Keratinocyte (primary cell): ENCODE results near the gene PRRC2B.

Experiments used
- EZH2 ChIP-seq: IDR thresholded peaks from one replicate; pipeline ENCODE4 v1.6.1; 2012; ENCODE audit warnings: inconsistent platforms, mild to moderate bottlenecking, low read length, moderate library complexity
- TF ChIP-seq, protein P1 (sequence below), 3 experiments: IDR thresholded peaks in 1 of 3; conservative IDR thresholded peaks in 1 of 3; optimal IDR thresholded peaks in 1 of 3; 2 replicates in 2 of 3; 3 replicates in 1 of 3; pipeline versions ENCODE3 to v1.5.1; 2011; ENCODE audit warnings: low read length in 3 of 3, mild to moderate bottlenecking in 3 of 3, moderate library complexity in 2 of 3, control low read depth in 1 of 3, inconsistent platforms in 1 of 3; ENCODE audit not compliant: insufficient read depth in 2 of 3; ENCODE audit errors: extremely low read depth in 1 of 3

DNA sequence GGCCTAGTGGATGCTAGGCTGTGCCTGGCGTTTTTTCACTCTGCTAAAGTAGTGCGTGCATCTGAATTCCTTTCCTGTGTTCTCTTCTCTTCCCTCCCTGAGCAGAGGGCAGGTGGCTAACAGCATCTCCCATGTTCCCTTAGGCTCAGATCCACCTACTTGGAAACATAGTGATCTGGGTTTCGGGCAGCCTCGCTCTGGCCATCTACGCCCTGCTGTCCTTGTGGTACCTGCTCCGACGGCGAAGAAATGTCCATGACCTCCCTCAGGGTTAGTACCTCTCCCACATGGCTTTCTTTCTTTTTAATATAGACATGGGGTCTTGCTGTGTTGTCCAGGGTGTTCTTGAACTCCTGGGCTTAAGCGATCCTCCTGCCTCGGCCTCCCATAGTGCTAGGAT lies 127.3 kb downstream of the PRRC2B start:
- TF ChIP-seq, protein P1, sequence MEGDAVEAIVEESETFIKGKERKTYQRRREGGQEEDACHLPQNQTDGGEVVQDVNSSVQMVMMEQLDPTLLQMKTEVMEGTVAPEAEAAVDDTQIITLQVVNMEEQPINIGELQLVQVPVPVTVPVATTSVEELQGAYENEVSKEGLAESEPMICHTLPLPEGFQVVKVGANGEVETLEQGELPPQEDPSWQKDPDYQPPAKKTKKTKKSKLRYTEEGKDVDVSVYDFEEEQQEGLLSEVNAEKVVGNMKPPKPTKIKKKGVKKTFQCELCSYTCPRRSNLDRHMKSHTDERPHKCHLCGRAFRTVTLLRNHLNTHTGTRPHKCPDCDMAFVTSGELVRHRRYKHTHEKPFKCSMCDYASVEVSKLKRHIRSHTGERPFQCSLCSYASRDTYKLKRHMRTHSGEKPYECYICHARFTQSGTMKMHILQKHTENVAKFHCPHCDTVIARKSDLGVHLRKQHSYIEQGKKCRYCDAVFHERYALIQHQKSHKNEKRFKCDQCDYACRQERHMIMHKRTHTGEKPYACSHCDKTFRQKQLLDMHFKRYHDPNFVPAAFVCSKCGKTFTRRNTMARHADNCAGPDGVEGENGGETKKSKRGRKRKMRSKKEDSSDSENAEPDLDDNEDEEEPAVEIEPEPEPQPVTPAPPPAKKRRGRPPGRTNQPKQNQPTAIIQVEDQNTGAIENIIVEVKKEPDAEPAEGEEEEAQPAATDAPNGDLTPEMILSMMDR (optimal IDR thresholded peaks at IDR 0.05 in 1 of 3, IDR thresholded peaks at IDR 0.05 in 1 of 3, conservative IDR thresholded peaks at IDR 0.05 in 1 of 3; ENCODE audit: extremely low read depth in 1 of 3, insufficient read depth in 2 of 3, low read length in 3 of 3) = no peak
- no peak for TF ChIP-seq EZH2
